Activated T-helper 1 cell treated with anti-CD3 and anti-CD28 coated beads, Interleukin-12 subunit alpha, Interleukin-12 subunit beta, Interleukin-2, Interleukin-4 antibody, amounts not matched to agents 30 ng/mL and 10 ng/mL and 1 ng/mL, durations not matched to agents 14 hours and 24 hours and 36 hours (primary cell): ENCODE data around the gene KIAA0586. TPM values are rescaled to one million over a fixed set of nuclear protein-coding genes. Genes with fewer than 3 reads are reported as not detected.
"Not testable (repeated sequence)": the region's sequence is repeated elsewhere in the genome, so short reads cannot be mapped to it uniquely, and the experiment has no call there.

Experiments
- DNase-seq: peaks from one replicate; pipeline ENCODE4 v3.0.0; 2021; ENCODE audit warnings: low spot score
- H3K27ac Mint-ChIP-seq: one replicate; pipeline ENCODE4 v1.8.0; 2021; ENCODE audit warnings: mild to moderate bottlenecking, mixed read lengths
- H3K27me3 Mint-ChIP-seq: one replicate; pipeline ENCODE4 v1.8.0; 2022; ENCODE audit warnings: mild to moderate bottlenecking, moderate library complexity, mixed read lengths; ENCODE audit not compliant: insufficient read depth
- H3K36me3 Mint-ChIP-seq: one replicate; pipeline ENCODE4 v1.8.0; 2021; ENCODE audit warnings: low read depth, mixed read lengths
- H3K4me1 Mint-ChIP-seq: one replicate; pipeline ENCODE4 v1.8.0; 2021; ENCODE audit warnings: low read depth, mixed read lengths
- H3K4me3 Mint-ChIP-seq: one replicate; pipeline ENCODE4 v1.8.0; 2021; ENCODE audit warnings: mild to moderate bottlenecking, moderate library complexity, mixed read lengths
- H3K9me3 Mint-ChIP-seq: one replicate; pipeline ENCODE4 v1.8.0; 2021; ENCODE audit warnings: mixed read lengths
- intact Hi-C: fragments of 100-400 bp; cut with micrococcal nuclease; formaldehyde crosslinking; loops from one replicate; pipeline ENCODE4 v1.15.1; 2024
- total RNA-seq: library from RNA; stranded (reverse); gene quantifications from 2 replicates; pipeline ENCODE4 v1.2.3, GENCODE V29; 2022

Gene KIAA0586
- total RNA-seq, 1 donor from 2014 or later, result 19.7 TPM

DNA sequence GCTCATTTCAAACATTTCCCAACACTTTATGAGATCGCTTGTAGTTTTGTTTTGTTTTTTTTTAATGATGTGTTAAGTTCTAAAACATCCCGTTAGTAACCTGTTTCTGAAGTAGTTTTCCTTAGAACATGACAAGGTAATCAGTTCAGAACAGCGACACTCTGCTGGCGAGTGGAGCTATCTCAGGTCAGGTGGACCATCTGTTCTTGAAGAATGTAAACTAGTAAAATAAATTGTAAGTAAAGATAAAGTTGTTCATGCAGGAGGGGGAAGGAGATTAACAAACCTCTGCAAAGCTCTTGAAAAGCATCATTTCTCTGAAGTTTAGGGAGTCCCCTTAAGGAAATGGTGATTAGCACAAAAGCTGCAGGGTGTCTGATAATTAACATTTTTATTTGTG, 138.3 kb downstream of the KIAA0586 start:
- DNase-seq, result no peak
- no peaks in the 10 kb centered on the region for H3K4me1 Mint-ChIP-seq
- no peaks in the 10 kb centered on the region for H3K9me3 Mint-ChIP-seq
- no peaks in the 10 kb centered on the region for H3K36me3 Mint-ChIP-seq
- intact Hi-C loops, result no loop called here
- H3K27me3 Mint-ChIP-seq, result peaks cover 2% of the 10 kb centered on the region
- no peak overlapping the region for H3K4me3 Mint-ChIP-seq
- H3K27ac Mint-ChIP-seq, result no peak overlapping the region

DNA sequence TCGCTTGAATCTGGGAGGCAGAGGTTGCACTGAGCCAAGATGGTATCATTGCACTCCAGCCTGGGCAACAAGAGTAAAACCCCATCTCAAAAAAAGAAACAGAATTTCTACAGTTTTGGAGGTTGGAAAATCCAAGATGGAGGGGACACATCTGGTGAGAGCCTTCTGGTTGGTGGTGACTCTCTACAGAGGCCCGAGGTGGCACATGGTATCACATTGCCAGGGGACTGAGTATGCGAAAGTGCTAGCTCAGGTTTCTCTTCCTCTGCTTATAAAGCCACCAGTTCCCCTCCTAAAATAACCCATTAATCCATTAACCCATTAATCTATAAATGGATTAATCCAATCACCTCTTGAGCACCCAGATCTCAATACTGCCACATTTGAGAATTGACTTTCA, 139.5 kb downstream of the KIAA0586 start:
- no peaks in the 10 kb centered on the region for H3K36me3 Mint-ChIP-seq
- no peak overlapping the region for H3K4me3 Mint-ChIP-seq
- intact Hi-C loops, result no loop called here

DNA sequence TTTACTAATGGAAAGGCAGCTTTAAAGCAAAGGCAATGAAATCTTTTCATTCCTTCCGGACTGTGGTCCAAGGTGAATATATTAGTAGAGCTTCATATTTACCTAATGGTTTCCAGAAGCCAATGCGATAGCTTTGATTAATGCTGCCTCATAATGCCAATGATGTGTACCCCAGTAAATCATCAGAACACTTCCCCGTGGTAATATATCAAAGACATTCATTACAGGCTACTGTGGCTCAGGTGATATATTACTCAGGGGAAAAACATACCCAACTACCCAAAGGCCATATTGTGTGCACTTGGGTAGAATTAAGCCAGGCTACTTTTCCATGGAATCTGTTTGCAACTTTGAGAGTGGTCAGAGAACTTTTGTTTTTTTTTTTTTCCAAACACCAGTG, 140.8 kb downstream of the KIAA0586 start:
- Mint-ChIP-seq H3K27ac (no peak overlapping the region), H3K4me3 (no peak overlapping the region), H3K27me3 (no peaks in the 10 kb centered on the region), H3K9me3 (no peaks in the 10 kb centered on the region), H3K4me1 (peaks cover 21% of the 10 kb centered on the region), H3K36me3 (no peaks in the 10 kb centered on the region)
- intact Hi-C loops, result no loop called here
- DNase-seq, result no peak

More for the DNA sequence above, 139.5 kb downstream of the KIAA0586 start:
- H3K4me1 Mint-ChIP-seq, result peaks cover 9% of the 10 kb centered on the region
- no peak overlapping the region for H3K27ac Mint-ChIP-seq
- H3K9me3 Mint-ChIP-seq, result no peaks in the 10 kb centered on the region
- peaks cover 2% of the 10 kb centered on the region for H3K27me3 Mint-ChIP-seq
- no peak for DNase-seq

DNA sequence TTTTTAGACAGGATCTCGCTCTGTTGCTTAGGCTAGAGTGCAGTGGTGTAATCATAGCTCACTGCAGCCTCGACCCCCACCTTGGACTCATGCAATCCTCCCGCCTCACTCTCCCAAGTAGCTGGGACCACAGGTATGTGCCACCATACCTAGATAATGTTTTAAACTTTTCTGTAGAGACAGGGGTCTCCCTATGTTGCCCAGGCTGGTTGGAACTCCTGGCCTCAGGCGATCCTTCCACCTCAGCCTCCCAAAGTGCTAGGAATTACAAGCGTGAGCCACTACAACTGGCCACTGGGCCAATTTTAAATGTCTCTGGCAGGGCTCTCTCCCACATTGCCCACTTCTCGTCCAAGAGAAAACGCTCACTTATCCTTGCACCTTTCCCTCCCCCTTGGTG, 143.7 kb downstream of the KIAA0586 start:
- H3K4me1 Mint-ChIP-seq, result peaks cover 21% of the 10 kb centered on the region
- H3K4me3 Mint-ChIP-seq, result peak overlapping the region; percentile 67
- peak overlapping the region; percentile 88 for H3K27ac Mint-ChIP-seq
- no peaks in the 10 kb centered on the region for H3K36me3 Mint-ChIP-seq
- H3K9me3 Mint-ChIP-seq, result no peaks in the 10 kb centered on the region
- peaks cover 2% of the 10 kb centered on the region for H3K27me3 Mint-ChIP-seq
- intact Hi-C loops, result loop anchor here (5.0 kb wide), 1 partner anchor 144 kb away; the partner anchor contains the start of genes KIAA0586 and TIMM9
- no peak for DNase-seq

DNA sequence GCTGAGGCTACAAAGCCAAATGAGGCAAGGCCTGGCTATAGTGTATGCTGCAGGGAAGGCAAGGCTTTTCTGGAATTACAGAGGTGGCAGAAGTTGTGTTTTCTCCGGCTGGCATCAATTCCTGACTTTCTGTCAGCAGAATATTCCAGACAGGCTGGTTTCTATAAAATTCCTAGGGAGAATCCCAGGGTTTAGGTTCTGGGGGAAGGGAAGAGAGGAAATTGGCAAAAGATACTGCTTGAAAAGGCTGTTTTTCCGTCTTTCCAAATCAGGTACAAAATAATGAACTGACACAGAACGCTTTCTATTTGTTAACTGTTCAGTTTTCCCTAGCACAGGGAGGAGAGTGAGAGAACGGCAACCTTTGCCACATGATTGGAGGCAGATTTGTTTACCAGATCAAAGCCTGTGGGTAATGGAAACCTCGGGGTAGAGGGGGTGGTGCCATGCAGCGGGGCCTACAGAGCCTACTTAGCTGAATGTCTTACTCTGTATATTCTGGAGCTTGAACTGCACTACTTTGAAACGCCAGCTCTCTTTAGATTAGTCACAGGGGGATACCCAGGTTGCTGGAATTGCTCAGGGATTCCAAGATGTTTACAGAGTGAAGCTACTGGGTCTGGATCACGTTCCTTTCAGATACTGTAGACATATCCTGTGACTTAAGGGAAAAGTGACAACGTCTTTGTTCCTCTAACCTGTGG, 144.4 kb downstream of the KIAA0586 start:
- Mint-ChIP-seq H3K27ac (peak overlapping the region; percentile 88), H3K36me3 (no peaks in the 10 kb centered on the region), H3K27me3 (peaks cover 2% of the 10 kb centered on the region), H3K4me3 (peak overlapping the region; percentile 67), H3K9me3 (no peaks in the 10 kb centered on the region), H3K4me1 (peaks cover 21% of the 10 kb centered on the region)
- intact Hi-C loops, result loop anchor here (1.0 to 5.0 kb wide), 4 partner anchors 26 to 177 kb away; partner anchors contain the start of genes KIAA0586 and TIMM9
- DNase-seq, result no peak

DNA sequence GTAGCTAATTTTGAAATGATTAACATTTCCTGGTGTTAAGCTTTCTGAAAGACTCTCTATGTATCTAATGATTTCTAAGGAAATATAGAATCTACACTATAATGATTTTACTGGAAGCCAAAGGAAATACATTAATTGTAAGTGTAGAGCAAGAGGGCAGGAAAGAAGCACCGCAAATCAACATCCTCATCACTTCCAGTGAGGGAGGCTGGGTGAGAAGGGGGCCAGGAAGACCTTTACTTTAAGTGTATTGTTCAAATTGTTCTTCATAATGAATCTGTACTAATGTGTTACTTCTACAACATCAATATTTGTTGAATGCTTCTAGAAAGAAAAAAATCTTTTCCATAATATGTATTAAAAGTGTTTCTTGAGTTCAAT, 144.9 kb downstream of the KIAA0586 start:
- Mint-ChIP-seq H3K4me3 (peak overlapping the region; percentile 67), H3K27me3 (peaks cover 2% of the 10 kb centered on the region)
- DNase-seq, result no peak

DNA sequence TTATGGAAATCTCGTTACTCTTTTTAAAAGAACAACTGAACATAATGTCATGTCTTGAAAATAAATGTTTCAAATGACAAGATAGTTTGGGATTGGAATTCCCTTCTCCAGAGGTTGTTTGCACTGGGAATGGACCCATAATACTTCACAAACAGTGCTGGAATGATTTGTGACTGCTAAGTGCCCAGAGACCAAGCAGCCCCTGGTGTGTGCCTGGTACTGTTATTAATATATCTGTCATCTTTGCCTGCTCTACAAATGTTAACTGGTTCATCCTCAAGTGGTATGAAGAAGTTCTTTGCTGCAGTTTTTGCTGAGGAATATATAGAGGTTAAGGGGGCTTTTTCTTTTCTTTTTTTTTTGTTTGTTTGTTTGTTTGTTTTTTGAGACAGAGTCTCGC, 145.3 kb downstream of the KIAA0586 start:
- Mint-ChIP-seq H3K27ac (no peak overlapping the region), H3K4me3 (no peak overlapping the region), H3K4me1 (peaks cover 21% of the 10 kb centered on the region), H3K36me3 (no peaks in the 10 kb centered on the region), H3K9me3 (no peaks in the 10 kb centered on the region), H3K27me3 (peaks cover 2% of the 10 kb centered on the region)
- intact Hi-C loops, result loop anchor here (1.0 to 5.0 kb wide), 4 partner anchors 25 to 176 kb away; partner anchors contain the start of genes KIAA0586 and TIMM9
- no peak for DNase-seq

More for the DNA sequence above, 144.9 kb downstream of the KIAA0586 start:
- H3K9me3 Mint-ChIP-seq, result no peaks in the 10 kb centered on the region
- H3K27ac Mint-ChIP-seq, result peak overlapping the region; percentile 88
- intact Hi-C loops, result loop anchor here (1.0 to 5.0 kb wide), 4 partner anchors 26 to 176 kb away; partner anchors contain the start of genes KIAA0586 and TIMM9
- H3K36me3 Mint-ChIP-seq, result no peaks in the 10 kb centered on the region
- peaks cover 21% of the 10 kb centered on the region for H3K4me1 Mint-ChIP-seq

DNA sequence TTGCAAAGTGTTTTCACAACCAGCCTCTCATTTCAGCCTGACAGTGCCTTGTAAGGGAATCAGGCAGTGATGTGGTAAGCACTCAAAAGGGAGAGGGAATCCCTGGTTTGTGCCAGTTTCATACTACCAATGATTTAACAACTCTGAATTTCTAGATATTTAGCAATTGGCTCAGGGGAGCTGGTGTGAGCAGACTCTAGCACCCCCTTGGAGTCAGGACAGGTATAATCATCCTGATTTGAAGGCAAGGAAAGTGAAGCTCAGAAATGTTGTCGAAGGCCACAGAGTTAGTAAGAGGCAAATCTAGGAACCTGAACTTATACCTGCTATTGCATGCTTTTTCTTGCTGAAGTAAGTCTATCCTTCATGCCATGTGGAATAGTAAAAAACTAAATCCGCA, 147.1 kb downstream of the KIAA0586 start:
- intact Hi-C loops, result loop anchor here (2.0 to 5.0 kb wide), 2 partner anchors 74 to 147 kb away; partner anchors contain the start of genes KIAA0586 and TIMM9
- no peak overlapping the region for H3K27ac Mint-ChIP-seq
- peaks cover 21% of the 10 kb centered on the region for H3K4me1 Mint-ChIP-seq
- H3K27me3 Mint-ChIP-seq, result peaks cover 4% of the 10 kb centered on the region
- DNase-seq, result no peak
- no peak overlapping the region for H3K4me3 Mint-ChIP-seq
- H3K9me3 Mint-ChIP-seq, result no peaks in the 10 kb centered on the region
- H3K36me3 Mint-ChIP-seq, result no peaks in the 10 kb centered on the region

DNA sequence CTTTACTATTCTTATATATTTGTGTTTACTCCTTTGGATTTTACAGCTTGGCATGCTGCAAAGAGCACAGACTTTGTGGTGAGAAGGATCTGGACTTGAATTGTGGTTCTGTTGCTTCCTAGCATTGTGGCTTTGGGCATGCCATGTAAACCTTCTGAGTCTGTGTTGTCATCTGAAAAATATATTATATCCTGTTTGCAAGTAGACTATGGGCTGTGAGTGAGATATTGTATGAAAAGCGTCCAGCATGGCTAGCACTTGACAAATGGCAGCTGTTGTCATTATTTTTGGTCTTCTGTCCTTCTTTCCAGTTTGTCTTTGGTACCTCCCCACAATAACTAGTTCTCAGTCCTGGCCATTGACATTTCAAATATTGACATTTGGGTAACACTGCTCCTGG, 148.4 kb downstream of the KIAA0586 start:
- intact Hi-C loops, result loop anchor here (2.0 kb wide), 1 partner anchor 75 kb away; no protein-coding TSS in a partner anchor
- DNase-seq, result no peak
- Mint-ChIP-seq H3K36me3 (no peaks in the 10 kb centered on the region), H3K4me1 (peaks cover 21% of the 10 kb centered on the region), H3K9me3 (no peaks in the 10 kb centered on the region), H3K27me3 (peaks cover 4% of the 10 kb centered on the region), H3K4me3 (no peak overlapping the region), H3K27ac (no peak overlapping the region)

DNA sequence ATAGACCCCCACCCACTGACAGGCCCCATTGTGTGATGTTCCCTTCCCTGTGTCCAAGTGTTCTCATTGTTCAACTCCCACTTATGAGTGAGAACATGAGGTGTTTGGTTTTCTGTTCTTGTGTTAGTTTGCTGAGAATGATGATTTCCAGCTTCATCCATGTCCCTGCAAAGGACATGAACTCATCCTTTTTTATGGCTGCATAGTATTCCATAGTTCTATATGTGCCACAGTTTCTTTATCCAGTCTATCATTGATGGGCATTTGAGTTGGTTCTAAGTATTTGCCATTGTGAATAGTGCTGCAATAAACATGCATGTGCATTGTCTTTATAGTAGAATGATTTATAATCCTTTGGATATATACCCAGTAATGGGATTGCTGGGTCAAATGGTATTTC, 152.5 kb downstream of the KIAA0586 start:
- H3K27ac Mint-ChIP-seq, DNase-seq, H3K9me3 Mint-ChIP-seq, H3K36me3 Mint-ChIP-seq, H3K4me3 Mint-ChIP-seq, H3K27me3 Mint-ChIP-seq, intact Hi-C loops, H3K4me1 Mint-ChIP-seq: not testable (repeated sequence)

DNA sequence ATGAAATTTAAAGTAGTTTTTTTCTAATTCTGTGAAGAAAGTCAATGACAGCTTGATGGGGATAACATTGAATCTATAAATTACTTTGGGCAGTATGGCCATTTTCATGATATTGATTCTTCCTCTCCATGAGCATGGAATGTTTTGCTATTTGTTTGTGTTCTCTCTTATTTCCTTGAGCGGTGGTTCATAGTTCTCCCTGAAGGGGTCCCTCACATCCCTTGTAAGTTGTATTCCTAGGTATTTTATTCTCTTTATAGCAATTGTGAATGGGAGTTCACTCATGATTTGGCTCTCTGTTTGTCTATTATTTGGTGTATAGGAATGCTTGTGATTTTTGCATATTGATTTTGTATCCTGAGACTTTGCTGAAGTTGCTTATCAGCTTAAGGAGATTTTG, 153.9 kb downstream of the KIAA0586 start:
- H3K27me3 Mint-ChIP-seq, H3K4me1 Mint-ChIP-seq, H3K9me3 Mint-ChIP-seq, intact Hi-C loops, H3K36me3 Mint-ChIP-seq, H3K27ac Mint-ChIP-seq, DNase-seq, H3K4me3 Mint-ChIP-seq: not testable (repeated sequence)

DNA sequence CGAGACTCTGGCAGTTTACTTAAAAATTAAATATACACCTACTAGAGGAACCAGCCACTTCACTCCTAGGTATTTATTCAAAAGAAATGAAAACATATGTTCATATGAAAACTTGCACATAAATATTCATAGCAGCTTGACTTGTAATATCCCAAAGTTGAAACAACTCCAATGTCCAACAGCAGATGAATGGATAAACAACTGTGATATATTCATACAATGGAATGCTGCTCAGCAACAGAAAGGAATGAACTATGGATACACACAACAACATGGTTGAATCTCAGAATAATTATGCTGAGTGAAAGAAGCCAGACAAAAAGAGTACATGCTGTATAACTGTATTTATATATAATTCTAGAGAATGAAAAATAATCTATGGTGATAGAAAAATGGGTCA, 156.9 kb downstream of the KIAA0586 start:
- Mint-ChIP-seq H3K4me3 (no peak overlapping the region), H3K4me1 (no peaks in the 10 kb centered on the region), H3K9me3 (peaks cover 10% of the 10 kb centered on the region), H3K27ac (no peak overlapping the region), H3K27me3 (peaks cover 3% of the 10 kb centered on the region), H3K36me3 (no peaks in the 10 kb centered on the region)
- DNase-seq, result no peak
- intact Hi-C loops, result no loop called here

DNA sequence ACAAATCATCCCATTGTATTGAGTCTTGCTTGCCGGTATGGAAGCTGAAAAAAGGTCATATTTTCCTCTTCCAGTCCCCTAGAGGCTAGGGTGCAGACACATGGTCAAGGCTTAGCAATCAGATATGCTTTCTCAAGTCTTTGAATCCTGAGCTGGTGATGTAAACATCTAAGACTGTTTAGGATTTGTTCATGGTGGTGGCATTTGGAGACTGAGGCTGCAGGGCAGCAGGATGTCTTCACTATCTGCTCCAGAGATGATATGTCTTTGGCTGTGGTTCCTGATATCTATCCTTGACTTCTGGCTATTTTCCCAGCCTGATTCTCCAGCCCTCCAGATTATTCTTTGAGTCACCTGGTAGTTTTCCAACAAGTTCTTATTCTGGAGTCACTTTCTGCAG, 159.8 kb downstream of the KIAA0586 start:
- no peaks in the 10 kb centered on the region for H3K36me3 Mint-ChIP-seq
- H3K4me3 Mint-ChIP-seq, result no peak overlapping the region
- intact Hi-C loops, result no loop called here
- no peaks in the 10 kb centered on the region for H3K4me1 Mint-ChIP-seq
- peaks cover 3% of the 10 kb centered on the region for H3K27me3 Mint-ChIP-seq
- H3K9me3 Mint-ChIP-seq, result peaks cover 10% of the 10 kb centered on the region
- no peak for DNase-seq
- H3K27ac Mint-ChIP-seq, result no peak overlapping the region
